Measurements from ENCODE around the gene CPTP. TPM values are rescaled to one million over a fixed set of nuclear protein-coding genes. Genes with fewer than 3 reads are reported as not detected.

CPTP gene
- total RNA-seq, 1 donor from 2014 or later: 20.8 TPM

- intact Hi-C loops (cut with micrococcal nuclease): no loop called here
Observed at GRCh38 chr1:1332774-1333480, 8.3 kb downstream of the CPTP start.

- intact Hi-C loops (cut with micrococcal nuclease): no loop called here
Observed at GRCh38 chr1:1333551-1334241, 9.1 kb downstream of the CPTP start.

GRCh38 chr1:1334835-1335234, 10.2 kb downstream of the CPTP start:
- intact Hi-C loops (cut with micrococcal nuclease): no loop called here

- intact Hi-C loops (cut with micrococcal nuclease): no loop called here
Observed at GRCh38 chr1:1335283-1335682, 10.7 kb downstream of the CPTP start.

GRCh38 chr1:1335792-1336248, 11.2 kb downstream of the CPTP start:
- intact Hi-C loops (cut with micrococcal nuclease): no loop called here

- intact Hi-C loops (cut with micrococcal nuclease): no loop called here
Observed at GRCh38 chr1:1336446-1336845, 11.8 kb downstream of the CPTP start.

- intact Hi-C loops (cut with micrococcal nuclease): no loop called here
Observed at GRCh38 chr1:1336931-1337792, 12.6 kb downstream of the CPTP start.

GRCh38 chr1:1337793-1338147, 13.2 kb downstream of the CPTP start:
- intact Hi-C loops (cut with micrococcal nuclease): no loop called here

GRCh38 chr1:1338278-1338677, 13.7 kb downstream of the CPTP start:
- intact Hi-C loops (cut with micrococcal nuclease): no loop called here

GRCh38 chr1:1340185-1340584, 15.6 kb downstream of the CPTP start:
- intact Hi-C loops (cut with micrococcal nuclease): no loop called here

GRCh38 chr1:1340791-1341548, 16.4 kb downstream of the CPTP start:
- intact Hi-C loops (cut with micrococcal nuclease): no loop called here

GRCh38 chr1:1341549-1342021, 17.0 kb downstream of the CPTP start:
- intact Hi-C loops (cut with micrococcal nuclease): no loop called here

- intact Hi-C loops (cut with micrococcal nuclease): no loop called here
Observed at GRCh38 chr1:1342061-1342562, 17.5 kb downstream of the CPTP start.

GRCh38 chr1:1342584-1343115, 18.0 kb downstream of the CPTP start:
- intact Hi-C loops (cut with micrococcal nuclease): no loop called here

- intact Hi-C loops (cut with micrococcal nuclease): no loop called here
Observed at GRCh38 chr1:1343811-1344421, 19.3 kb downstream of the CPTP start.

- intact Hi-C loops (cut with micrococcal nuclease): no loop called here
Observed at GRCh38 chr1:1344655-1345361, 20.2 kb downstream of the CPTP start.

GRCh38 chr1:1345384-1345783, 20.8 kb downstream of the CPTP start:
- intact Hi-C loops (cut with micrococcal nuclease): no loop called here

GRCh38 chr1:1345860-1346500, 21.4 kb downstream of the CPTP start:
- intact Hi-C loops (cut with micrococcal nuclease): no loop called here

- intact Hi-C loops (cut with micrococcal nuclease): no loop called here
Observed at GRCh38 chr1:1346501-1346890, 21.9 kb downstream of the CPTP start.

Data from T-helper 1 cell treated with Interleukin-12 subunit alpha and Interleukin-12 subunit beta and Interleukin-4 antibody, amounts not matched to agents 30 ng/mL and 1 ng/mL, for 36 hours (primary cell).